ENCODE data around the gene ALOX12.

Gene ALOX12

DNA sequence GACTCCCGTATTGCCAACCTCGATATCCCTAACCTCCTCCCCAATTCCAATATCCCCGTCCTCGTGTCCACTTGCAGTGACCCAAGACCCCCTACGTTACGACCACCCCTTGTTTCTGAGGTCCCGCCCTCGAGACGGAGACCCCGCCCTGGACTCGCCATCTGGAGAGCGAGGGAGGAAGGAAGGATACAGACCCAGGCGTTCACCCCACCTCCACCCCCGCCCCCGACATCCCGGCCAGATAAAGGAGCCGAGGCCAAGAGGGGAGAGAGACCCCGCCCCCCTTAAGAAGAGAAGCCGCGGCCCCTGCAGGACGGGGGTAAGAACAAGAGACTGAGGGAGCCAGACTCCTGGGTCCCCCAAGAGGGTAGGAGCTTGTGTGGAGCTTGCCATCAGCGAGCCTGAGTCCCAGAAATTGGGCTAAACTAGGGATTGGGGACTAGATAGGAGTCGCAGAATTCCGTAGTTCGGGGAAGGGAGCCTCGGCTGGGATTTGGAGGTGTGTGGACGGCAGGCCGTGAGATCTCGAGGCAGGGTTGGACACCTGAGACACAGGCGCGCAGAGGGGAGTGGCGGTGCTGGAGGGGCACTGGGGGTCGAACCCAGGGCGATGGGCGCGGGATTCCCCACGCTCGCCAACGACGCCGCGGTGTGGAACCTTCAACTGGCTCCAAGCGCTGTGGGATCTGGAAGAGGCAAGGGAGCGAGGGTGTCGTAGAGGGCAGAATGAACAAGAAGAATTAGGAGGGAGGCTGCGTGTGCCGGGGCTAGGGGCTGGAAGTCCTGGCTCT is 27.1 kb downstream of the ALOX12 start, which contains the start of gene BCL6B:
TSS of gene BCL6B (plus strand) at position 270 of the 791 bp plus-strand sequence. CDS start 622 bp downstream, outside the sequence.
- no peak for DNase-seq (ENCODE audit: low spot score)

DNA sequence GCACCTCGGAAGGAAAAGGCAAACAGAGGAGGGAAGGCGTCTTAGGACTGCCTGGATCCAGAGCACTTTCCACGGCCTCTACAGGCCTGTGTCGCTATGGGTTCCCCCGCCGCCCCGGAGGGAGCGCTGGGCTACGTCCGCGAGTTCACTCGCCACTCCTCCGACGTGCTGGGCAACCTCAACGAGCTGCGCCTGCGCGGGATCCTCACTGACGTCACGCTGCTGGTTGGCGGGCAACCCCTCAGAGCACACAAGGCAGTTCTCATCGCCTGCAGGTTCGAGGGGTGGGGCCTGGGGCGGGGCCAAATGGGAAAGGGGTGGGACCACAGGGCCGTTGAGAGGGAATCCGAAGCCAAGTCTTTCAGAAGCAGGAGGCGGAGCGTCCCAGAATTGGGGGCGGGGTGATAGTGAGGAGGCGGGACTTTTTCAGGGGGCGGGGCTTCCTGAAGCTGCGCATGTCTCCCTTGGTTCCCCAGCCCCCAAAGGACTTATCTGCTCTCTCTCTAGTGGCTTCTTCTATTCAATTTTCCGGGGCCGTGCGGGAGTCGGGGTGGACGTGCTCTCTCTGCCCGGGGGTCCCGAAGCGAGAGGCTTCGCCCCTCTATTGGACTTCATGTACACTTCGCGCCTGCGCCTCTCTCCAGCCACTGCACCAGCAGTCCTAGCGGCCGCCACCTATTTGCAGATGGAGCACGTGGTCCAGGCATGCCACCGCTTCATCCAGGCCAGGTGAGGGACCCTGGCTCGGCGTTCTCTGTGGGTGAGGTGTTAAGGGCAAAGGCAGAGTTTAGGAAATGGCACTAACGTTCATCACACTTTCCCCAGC is 27.9 kb downstream of the ALOX12 start:
- DNase-seq (ENCODE audit: low spot score): peak; percentile 72

DNA sequence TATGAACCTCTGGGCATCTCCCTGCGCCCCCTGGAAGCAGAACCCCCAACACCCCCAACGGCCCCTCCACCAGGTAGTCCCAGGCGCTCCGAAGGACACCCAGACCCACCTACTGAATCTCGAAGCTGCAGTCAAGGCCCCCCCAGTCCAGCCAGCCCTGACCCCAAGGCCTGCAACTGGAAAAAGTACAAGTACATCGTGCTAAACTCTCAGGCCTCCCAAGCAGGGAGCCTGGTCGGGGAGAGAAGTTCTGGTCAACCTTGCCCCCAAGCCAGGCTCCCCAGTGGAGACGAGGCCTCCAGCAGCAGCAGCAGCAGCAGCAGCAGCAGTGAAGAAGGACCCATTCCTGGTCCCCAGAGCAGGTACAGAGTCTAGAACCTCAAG is 28.5 kb downstream of the ALOX12 start:
- no peak for DNase-seq (ENCODE audit: low spot score)

DNA sequence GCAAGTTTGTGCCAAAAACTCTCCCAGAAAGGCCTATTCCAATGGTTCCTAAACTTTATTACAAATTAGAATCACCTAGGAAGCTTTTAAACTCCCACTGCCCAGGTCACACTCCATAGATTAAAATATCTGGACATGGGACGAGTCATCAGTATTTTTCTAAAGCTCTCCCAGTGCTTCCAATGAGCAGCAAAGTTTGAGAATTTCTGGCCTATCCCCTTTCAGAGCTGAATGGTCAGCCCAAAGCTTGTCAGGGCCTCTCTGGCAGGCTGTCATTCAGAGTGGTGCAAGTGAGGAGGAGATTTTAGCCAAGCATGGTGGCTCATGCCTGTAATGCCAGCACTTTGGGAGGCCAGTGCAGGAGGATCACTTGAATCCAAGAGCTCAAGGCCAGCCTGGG is 29.4 kb downstream of the ALOX12 start:
- DNase-seq (ENCODE audit: low spot score): no peak

DNA sequence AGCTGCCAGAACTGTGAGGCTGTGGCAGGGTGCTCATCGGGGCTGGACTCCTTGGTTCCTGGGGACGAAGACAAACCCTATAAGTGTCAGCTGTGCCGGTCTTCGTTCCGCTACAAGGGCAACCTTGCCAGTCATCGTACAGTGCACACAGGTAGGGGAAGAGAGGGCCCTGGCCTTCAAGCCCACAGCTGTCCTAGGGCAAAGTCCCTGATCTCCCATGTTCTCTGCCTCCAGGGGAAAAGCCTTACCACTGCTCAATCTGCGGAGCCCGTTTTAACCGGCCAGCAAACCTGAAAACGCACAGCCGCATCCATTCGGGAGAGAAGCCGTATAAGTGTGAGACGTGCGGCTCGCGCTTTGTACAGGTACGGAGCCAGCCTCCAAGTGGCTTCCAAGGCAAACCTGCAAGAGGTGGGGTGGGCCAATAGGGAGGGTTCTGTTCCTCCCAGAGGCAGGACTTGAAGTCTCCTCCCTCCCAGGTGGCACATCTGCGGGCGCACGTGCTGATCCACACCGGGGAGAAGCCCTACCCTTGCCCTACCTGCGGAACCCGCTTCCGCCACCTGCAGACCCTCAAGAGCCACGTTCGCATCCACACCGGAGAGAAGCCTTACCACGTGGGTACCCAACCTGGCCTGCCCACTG is 30.7 kb downstream of the ALOX12 start:
- DNase-seq (ENCODE audit: low spot score): no peak

DNA sequence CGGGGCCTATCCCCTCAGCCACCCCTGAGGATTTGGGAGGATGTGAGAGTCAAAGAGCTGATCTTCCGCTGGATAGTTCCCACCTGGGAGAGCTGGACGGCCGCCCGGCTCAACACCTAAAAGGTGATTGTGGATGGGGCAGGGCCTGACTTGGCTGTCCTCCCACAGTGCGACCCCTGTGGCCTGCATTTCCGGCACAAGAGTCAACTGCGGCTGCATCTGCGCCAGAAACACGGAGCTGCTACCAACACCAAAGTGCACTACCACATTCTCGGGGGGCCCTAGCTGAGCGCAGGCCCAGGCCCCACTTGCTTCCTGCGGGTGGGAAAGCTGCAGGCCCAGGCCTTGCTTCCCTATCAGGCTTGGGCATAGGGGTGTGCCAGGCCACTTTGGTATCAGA is 31.5 kb downstream of the ALOX12 start:
- no peak for DNase-seq (ENCODE audit: low spot score)

DNA sequence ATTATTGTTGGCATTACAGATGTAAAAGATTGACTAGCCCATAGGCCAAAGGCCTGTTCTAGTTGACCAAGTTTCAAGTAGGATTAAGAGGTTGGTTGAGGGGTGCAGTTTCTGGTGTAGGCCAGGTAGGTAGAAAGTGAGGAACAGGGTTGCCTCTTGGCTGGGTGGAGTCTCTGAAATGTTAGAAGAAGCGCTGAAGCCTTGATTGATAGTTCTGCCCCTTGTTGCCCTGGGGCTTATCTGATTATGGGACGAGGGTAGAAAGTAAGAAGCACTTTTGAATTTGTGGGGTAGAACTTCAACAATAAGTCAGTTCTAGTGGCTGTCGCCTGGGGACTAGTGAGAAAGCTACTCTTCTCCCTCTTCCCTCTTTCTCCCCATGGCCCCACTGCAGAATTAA is 33.2 kb downstream of the ALOX12 start:
- DNase-seq (ENCODE audit: low spot score): no peak

DNA sequence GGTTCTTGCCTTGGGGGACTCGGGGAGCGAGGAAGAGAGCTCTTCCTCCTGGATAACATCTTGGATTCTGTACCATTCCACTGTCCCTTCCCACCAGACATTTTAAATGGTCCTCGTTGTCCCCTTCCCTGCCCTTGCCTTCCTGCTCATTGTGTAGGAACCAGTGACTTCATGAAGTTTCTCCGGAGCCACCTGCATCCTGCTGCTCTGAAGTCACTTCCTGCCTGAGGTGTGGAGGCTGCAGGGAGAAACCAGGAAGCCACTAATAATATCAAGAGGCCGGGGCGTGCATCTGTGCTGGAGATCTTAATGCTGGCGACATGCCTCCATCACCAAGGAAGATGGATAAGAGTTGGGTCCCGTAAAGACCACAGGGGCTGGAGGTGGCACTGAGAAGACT is 33.8 kb downstream of the ALOX12 start:
- DNase-seq (ENCODE audit: low spot score): no peak

DNA sequence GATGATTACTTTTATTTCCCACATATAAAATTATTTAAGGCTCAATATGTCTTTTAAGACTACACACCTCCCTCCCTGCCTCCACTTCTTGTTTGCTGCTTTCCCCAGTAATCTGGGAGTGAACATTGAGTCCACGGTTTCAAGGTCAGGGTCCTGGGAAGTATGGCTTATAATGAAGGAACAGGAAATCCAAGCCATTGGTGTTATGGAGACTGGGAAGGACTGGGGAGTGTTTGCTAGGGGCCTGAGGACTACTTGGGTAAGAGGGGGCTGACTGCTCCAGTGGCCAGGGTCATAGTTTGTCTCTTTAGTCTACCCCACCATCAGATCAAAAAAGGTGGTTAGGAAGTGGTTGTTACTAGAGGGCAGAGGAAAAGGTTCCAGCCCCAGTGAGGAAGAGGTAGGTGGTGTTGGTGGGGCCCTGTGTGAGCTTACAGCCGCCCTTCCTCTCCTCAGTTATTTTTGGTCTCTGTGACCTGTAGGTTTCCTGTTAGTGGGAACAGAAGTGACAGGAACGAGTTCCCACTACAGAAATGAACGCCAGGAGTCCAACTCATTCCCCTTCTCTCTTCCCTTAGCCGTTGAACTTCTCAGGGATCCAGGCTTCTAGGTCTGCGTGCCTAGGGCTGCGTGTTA is 39.2 kb downstream of the ALOX12 start:
- no peak for DNase-seq (ENCODE audit: low spot score)

DNA sequence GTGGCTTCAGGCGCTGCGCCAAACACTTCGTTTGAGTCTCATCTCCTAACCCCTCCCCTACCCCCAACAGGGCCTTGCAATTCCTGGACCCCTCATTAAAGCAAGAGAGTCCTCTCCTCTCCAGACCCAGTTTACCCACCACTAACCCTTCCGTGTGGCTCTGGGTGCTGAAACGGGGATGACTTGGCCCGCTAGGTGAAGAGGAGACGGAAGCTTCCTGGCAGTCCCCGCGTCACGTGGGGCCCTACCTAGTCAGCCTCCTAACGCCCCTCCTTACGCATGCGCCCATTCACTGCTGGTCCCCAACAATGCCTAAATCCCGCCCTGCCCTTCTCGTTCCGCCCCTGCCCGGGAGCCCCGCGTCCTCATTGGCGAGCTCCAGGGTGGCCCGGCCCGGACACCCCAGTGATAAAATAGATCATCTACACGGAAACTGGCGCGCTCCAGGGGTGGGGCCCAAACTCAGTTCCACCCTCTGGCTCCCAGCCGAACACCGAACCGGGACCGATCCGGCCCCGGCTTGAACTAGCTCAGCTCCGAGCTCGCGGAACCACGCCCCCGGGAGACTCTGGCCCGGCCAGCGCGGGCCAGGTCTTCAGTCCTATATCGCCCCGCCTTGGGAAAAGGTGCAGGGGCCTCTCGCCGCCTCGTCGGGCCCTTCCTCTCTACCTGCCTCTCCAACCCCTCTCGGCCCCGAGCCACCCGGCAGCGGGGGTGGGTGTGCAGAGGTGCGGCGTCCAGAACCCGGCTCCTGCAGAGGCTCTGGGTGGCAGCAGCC is 39.9 kb downstream of the ALOX12 start, which contains the start of gene SLC16A13:
TSS of gene SLC16A13 (plus strand) at position 425 of the 778 bp plus-strand sequence. CDS start 368 bp downstream, outside the sequence.
- peak; percentile 91 for DNase-seq (ENCODE audit: low spot score)

DNA sequence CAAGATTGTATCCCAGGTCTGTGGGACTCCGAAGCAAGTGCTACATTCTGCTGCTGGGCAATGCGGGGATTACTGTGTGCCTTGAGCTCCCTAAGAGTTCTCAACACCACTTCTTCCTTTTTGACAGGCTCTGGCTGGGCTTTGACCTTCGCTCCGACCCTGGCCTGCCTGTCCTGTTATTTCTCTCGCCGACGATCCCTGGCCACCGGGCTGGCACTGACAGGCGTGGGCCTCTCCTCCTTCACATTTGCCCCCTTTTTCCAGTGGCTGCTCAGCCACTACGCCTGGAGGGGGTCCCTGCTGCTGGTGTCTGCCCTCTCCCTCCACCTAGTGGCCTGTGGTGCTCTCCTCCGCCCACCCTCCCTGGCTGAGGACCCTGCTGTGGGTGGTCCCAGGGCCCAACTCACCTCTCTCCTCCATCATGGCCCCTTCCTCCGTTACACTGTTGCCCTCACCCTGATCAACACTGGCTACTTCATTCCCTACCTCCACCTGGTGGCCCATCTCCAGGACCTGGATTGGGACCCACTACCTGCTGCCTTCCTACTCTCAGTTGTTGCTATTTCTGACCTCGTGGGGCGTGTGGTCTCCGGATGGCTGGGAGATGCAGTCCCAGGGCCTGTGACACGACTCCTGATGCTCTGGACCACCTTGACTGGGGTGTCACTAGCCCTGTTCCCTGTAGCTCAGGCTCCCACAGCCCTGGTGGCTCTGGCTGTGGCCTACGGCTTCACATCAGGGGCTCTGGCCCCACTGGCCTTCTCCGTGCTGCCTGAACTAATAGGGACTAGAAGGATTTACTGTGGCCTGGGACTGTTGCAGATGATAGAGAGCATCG is 42.4 kb downstream of the ALOX12 start:
- no peak for DNase-seq (ENCODE audit: low spot score)

DNA sequence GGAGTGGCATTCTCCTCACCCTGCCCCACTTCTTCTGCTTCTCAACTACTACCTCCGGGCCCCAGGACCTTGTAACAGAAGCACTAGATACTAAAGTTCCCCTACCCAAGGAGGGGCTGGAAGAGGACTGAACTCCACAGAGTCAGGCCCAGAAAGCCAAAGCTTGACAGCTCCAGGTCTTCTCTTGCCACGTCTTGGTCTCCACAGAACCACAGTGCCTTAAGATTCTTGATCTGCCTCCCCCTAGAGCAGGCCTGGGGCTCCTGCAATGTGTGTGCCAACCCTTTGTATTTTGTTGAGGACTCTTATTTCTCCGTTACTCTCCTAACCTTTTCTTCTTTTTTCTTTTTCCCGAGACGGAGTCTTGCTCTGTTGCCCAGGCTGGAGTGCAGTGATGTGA is 44.0 kb downstream of the ALOX12 start:
- no peak for DNase-seq (ENCODE audit: low spot score)

DNA sequence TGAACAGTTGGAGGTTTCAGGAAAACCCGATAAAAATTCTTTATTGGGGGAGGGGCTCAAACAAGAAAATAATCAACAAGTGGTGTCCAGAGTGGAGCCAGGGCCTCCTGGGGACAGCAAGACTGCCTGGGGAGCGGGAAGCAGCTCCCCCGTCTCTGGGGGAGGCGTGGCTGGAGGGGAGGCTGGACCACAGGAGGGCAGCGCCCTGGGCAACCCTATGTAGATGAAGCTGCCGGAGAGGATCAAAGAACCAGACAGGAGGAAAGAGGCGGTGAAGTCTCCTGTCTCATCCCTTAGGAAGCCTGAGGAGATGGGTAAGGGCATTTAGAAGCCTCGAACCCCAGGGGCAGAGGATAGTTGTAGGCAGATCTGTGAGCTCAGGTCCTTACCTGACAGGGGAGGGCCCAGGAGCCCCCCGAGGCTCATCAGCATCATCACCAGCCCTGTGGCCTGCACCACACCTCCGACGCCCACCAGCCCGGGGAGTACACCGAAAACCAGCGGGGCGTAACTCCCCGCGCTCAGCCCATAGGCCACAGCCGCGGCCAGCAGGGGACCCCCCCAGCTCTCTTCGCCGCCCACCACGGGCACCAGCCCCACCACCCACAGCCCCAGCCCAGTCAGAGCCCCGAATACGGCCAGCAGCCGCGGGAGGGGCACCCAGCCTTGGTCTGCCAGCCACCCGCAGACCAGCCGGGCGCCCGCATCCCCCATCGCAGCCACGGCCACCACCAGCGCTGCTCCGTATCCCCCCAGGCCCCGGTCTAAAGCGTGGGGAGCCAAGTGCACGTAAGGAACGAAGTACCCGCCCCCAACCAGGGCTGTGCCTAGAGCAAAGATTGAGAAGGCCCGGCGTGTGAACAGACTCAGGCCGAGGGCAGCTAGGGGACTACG is 46.0 kb downstream of the ALOX12 start:
- DNase-seq (ENCODE audit: low spot score): no peak

DNA sequence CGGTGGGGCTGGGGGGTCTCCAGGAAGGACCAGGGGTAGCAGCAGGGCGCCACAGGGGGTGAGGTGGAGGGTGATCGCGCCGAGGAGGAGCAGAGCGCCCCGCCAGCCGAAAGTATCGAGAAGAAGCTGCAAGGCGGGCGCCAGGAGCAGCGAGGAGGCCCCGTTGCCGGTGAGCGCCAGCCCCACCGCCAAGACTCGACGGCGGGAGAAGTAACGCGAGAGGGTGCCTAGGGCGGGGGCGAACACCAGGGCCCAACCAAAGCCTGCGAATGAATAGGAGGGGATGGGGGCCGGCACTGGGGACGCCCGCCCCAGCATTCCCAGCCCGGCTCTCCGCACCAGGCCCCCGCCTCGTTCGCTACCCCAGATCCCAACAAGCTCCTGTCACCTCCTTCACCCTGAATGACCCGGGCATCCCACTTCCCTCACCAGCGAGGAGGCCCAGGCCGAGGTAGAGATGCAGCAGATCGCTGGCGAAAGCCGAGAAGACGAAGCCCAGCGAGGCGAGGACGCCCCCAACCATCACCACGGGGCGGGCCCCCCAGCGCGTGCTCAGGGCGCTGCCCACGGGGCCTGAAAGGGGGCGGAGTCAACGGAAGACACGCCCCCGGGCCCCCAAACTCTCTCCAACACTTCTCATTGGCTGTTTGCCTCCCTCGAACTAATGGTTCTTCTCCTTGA is 46.8 kb downstream of the ALOX12 start:
- DNase-seq (ENCODE audit: low spot score): no peak

DNA sequence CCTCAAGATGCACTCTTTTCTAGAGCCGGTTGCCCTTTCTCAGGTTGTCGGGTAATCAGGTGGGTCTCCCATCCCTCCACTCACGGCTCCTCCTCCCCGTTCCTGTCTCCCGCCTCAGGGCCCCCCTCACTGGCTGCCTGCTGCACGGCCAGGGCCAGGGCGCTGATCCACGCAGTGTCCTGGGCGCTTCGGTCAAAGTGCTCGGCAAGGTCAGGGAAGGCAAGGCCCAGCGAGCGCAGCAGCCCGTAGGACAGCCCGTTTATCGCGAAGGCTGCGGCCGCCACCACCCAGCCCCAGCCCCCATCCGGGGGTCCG is 47.3 kb downstream of the ALOX12 start:
- no peak for DNase-seq (ENCODE audit: low spot score)

DNA sequence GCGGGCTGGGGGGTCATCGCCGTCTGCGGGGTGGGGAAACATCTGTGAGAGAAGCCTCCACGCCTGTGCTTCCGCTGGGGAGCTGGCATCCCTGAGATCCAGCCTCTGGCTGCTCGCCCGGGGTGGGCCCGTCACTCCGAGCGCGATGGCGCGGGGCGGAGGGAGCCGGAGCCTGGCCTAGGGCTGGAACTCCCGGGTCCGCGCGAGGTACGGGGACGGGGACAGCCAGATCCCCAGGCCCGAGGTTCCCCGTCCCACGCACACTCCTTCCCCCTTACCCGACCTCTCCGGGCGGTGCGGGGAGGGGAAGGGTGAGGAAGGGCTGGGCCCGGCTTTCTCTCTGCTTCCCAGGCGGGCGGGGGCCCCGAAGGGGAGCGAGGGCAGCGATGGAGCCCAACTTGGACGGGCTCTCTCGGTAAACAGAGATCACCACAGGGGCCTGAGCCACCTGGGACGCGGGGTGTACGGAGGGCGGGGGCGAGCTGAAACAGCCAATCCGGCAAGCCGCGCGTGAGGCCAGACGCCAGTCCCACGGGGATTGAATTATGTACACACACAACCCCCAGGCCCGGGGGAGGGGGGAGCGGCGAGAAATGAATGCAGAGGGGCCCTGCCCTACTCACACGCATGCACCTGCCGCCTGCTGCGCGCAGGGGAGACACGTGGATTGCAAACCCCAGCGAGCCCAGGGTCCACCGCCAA is 47.8 kb downstream of the ALOX12 start, which contains the start of gene SLC16A11:
TSS of gene SLC16A11 (minus strand) at position 596 of the 702 bp plus-strand sequence. CDS start at position 17, 579 bp downstream.
- no peak for DNase-seq (ENCODE audit: low spot score)

DNA sequence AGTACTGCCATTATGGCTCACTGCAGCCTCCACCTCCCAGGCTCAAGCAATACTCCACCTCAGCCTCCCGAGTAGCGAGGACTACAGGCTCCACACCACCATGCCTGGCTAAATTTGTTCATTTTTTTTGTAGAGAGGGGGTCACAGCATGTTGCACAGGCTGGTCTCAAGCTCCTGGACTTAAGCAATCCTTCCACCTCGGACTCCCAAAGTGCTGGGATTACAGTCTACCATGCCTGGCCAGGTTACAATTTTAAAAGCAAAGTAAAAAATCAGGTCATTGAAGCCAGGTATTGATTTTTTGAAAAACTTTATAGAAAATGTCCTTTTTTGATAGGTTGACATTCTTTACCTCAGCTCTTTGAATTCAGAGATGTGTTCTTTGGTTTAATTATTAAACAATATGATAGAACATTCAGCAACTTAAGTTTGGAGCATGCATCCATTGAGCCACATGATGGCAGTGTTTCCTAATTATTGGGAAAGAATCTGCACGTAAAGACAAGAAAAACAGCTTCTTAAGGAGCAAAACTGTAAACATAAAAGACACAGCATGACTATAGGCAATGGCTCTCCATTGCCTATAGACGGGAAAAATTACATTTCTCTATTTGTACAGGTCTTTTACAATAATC is 49.8 kb downstream of the ALOX12 start:
- DNase-seq (ENCODE audit: low spot score): no peak

Measured in putamen (tissue), 1 donor.